ELR (cell line): ENCODE measurements around the gene METTL8.
"Not testable (repeated sequence)": the region's sequence is repeated elsewhere in the genome, so short reads cannot be mapped to it uniquely, and the experiment has no call there.

ENCODE experiments used
- DNase-seq: peaks from one replicate; pipeline ENCODE4 v3.0.0-alpha.2; 2015; ENCODE audit warnings: low read depth

The METTL8 gene

DNA sequence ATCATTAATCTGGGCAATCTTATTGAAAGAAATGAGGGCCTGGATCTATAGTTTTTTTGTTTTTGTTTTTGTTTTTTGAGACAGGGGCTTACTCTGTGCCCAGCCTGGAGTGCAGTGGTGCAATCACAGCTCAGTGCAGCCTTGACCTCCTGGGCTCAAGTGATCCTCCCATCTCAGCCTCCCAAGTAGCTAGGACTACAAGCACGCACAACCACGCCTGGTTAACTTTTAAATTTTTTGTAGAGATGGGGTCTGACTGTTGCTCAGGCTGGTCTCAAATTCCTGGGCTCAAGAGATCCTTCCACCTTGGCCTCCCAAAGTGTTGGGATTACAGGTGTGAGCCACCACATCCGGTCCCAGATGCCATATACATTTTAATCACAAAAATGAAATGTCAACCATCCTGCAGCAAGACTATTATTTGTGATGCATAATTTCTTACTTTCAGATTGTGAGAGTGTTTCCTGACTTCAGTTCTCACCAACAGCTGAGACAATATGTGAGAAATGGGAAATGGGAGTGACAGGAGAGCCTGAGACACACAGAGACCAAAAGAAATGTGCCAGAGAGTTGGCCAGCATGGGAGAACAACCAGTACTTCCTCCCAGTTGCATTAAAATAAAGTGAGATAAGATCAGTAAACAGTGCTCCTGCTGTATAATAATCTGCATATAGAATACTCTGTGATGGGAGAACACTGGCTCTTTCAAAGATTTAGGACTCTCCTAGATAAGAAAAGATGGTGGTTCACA, 87.6 kb downstream of the METTL8 start:
- no peak for DNase-seq

GRCh38 chr2:171344182-171344581, 89.6 kb downstream of the METTL8 start:
- no peak for DNase-seq

DNA sequence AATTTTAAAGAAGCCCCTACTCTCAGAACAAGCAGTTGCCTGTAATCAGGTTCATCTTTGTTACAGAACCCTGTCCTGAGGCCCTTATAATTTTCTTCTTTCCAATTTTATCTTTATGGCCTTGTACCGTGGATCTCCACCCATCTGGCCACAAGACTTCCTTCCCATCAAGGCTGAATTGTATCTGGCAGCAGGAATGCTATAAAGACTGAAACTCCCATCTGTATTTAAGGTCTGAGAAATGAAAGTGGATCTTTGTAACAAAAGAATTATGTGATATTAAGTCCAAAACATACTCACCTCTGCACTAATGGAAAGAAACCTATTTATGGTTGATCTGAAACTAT, 91.8 kb downstream of the METTL8 start:
- no peak for DNase-seq

DNA sequence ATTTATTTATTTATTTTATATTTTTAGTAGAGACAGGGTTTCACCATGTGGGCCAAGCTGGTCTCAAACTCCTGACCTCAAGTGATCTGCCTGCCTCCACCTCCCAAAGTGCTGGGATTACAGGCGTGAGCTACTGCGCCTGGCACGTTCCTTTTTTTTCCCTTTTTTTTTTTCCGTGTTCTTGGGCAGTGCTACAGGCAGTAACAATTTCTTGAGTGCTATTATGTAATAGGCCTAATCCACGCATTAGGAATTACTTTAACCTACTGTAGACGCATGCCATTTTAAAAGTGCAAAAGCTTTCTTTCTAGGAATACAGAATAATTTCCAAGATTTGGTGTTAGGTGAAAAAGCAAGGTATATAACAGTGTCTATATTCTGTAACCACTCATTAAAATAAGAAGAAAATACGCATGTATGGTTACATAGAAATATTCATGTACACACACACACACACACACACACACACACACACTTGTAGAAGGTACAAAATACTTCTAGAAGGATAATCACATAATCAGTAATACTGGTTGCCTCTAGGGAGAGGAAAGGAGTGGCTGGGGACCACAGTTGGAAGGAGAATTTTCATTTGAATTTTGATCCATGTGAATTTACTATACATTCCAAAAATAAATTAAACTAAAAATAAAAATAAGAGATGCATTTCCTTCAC, 92.3 kb downstream of the METTL8 start:
- no peak for DNase-seq

DNA sequence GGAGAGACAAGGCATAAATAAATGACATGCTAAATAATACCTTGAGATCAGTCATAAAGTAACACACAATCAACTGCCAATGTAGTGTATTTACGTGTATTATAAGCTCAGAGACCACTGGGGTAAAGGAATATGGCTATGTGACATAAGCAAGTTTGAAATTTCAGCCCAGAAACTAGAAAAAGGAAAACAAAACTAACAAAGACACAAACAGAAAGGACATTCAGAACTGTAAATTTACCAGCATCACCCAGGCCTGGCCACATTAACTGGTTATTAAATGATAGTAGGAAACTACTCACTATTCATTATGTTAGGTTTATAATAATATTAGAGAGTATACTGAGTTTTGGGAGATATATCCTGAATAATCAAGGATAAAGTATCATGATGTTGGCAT, 98.8 kb downstream of the METTL8 start:
- DNase-seq, result no peak

DNA sequence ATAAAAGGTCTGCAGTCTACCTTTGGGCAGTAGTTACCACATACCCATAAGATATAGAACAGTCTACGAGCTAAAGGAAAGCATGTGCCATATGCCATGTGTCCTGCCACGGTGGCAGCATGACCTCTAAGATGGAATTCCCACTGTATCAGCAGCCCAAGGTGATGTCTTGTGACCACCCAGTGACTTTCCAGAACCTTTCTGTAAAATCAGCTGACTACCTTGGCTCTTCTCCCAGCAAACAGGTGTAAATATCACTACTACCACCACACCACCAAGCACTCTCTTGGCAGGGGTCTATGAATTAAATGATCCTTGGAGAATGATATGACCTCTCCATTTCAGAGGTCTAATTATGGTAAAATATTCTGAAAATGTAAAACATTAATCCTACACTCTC, 99.6 kb downstream of the METTL8 start:
- no peak for DNase-seq

GRCh38 chr2:171330155-171330956, 103.4 kb downstream of the METTL8 start:
- DNase-seq, result no peak

GRCh38 chr2:171327043-171327496, 106.7 kb downstream of the METTL8 start:
- no peak for DNase-seq

DNA sequence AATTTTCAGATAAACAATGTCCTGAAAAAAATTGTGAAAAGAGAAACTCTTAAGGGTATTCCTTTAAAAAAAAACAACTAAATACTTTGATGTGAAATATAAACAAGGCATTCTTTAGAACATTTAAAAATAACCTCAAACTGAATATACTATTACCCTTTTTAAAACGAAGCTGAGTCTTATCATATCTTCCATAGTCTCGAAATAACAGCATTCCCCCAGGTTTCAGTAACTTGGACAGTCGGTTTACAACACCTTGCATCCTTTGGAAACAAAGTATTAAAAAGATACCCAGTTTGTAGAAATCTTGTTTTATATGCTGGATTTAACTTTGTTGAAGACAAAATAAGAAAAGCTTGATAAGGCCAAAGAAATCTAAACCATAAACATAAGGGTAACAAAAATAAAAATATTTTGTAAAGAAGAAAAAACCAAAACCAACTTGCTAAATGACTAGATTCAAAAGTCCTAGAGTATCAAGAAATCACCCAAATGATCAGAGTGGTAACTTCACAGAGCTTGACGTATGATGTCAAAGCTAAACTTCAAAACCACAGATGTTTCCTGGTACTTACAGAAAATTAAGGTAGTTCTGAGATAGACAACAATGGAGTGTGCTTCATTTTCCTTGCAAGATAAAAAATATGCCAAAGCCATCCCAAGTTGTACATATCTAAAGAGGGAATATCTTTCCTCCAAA, 107.8 kb downstream of the METTL8 start:
- DNase-seq, result no peak

GRCh38 chr2:171323971-171324528, 109.7 kb downstream of the METTL8 start:
- DNase-seq, result no peak

- DNase-seq, result no peak
These were observed 110.9 kb downstream of the METTL8 start for GRCh38 chr2:171322928-171323327.

DNA sequence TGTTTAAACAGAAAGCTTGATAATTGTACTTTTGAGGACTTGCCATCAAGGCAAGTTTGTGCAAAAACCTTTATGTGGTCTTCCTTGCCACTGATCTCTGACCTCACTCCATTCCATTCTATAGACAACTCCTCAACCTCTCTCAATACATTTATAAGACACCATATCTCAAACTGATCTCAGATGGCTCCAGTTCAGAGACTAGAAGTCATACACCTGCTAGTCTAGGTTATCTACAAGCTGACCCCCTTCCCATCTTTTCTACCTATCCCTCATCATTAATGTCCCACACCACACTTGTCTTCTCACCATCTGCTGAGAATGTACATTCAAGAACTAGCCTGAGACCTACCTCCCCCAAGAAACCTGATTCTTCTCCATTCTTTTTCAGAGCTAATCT, 113.1 kb downstream of the METTL8 start:
- DNase-seq, result no peak

DNA sequence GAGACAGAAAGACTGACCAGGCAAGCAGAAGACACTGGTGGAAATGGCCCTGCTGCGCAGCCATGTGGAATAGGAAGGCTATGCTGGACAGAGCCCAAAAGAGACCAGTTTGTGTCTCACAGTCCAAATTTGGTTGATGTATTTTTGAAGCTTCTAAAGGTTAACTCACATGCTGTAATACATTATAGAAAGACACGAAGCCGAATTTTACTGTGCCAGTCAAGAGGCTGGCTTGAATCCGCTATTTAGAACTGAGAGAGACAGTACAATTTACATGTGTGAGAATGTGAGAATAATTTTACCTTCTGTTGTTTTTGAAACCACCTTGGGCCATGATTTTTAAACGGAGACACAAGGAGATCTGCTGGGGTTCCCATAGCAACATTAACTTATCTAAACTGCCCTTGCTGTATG, 113.6 kb downstream of the METTL8 start:
- DNase-seq, result no peak

DNA sequence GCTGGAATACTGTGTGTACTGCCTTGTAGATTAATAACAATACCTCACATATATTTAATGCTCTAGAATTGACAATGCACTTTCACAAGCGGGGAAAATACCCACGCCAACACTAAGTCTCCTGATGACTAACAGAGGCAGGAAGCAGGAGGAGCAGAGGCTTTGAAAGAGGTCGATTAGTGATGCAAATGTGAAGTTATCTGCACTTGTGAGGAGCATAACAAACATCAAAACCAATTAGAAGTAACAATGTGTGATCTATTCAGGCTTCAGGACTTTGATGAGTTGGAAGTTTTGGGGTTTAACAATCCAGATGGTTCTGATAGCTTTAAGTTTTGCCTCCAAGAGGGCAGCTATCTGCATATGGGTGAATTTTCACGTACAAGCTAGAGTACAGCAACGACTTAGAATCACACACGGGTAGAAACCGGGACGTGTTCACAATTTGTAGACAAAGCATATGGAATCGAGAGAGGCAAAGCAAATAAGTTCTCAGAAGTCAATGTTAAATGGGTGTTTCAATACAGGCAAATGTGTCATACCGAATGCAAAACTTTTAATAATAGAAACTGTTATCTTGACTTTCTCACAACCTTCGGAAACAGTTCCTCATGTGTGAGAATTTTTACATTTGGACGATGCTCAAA, 114.5 kb downstream of the METTL8 start:
- peak; percentile 40 for DNase-seq

- no peak for DNase-seq
These were observed 115.3 kb downstream of the METTL8 start for GRCh38 chr2:171318463-171318934.

GRCh38 chr2:171317492-171318125, 116.2 kb downstream of the METTL8 start:
- no peak for DNase-seq

GRCh38 chr2:171316755-171317337, 116.9 kb downstream of the METTL8 start:
- DNase-seq, result no peak

- DNase-seq, result no peak
These were observed 117.6 kb downstream of the METTL8 start for GRCh38 chr2:171316220-171316619.

- DNase-seq, result no peak
These were observed 118.0 kb downstream of the METTL8 start for GRCh38 chr2:171315781-171316180.

DNA sequence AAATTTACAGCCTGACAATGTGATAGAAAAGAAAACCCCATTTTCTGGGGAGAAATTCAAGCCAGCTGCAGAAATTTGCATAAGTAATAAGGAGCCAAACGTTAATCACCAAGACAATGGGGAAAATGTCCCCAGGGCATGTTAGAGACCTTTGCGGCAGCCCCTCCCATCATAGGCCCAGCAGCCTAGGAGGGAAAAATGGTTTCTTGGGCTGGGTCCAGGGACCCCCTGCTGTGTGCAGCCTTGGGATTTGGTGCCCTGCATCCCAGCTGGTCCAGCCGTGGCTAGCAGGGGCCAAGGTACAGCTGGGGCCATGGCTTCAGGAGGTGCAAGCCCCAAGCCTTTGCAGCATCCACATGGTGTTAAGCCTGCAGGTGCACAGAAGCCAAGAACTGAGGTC, 121.6 kb downstream of the METTL8 start:
- DNase-seq, result not testable (repeated sequence)
